HT-29 (cell line): ENCODE data around the gene C3. TPM values are rescaled to one million over a fixed set of nuclear protein-coding genes. Genes with fewer than 3 reads are reported as not detected.

ENCODE experiments used
- total RNA-seq: library from RNA; depleted of rRNA; stranded (reverse); fragments of >200 nt; shearing (Covaris generic); gene quantifications from 2 replicates; pipeline ENCODE4 v1.2.3, GENCODE V29; 2014; rRNA removed

Gene C3
- total RNA-seq, 1 experiment from 2014 or later = 0.64 TPM

Other genes with a start within 250 kb of the C3 start
- gene DENND1C, start 238.9 kb downstream of the C3 start, total RNA-seq = not detected in 2 replicates
- not detected in 2 replicates for gene TUBB4A, start 218.3 kb downstream of the C3 start, total RNA-seq
- 3.0 and 3.1 TPM in 2 replicates for gene TNFSF9, start 189.6 kb downstream of the C3 start, total RNA-seq
- not detected in 2 replicates for gene CD70, start 129.5 kb downstream of the C3 start, total RNA-seq
- gene TNFSF14, start 50.5 kb downstream of the C3 start, total RNA-seq = not detected in 2 replicates
- 43.8 and 74.2 TPM in 2 replicates for gene GPR108, start 16.9 kb upstream of the C3 start, total RNA-seq
- 63.7 and 65.7 TPM in 2 replicates for gene TRIP10, start 19.0 kb upstream of the C3 start, total RNA-seq
- 110 and 119 TPM in 2 replicates for gene SH2D3A, start 46.8 kb upstream of the C3 start, total RNA-seq
- 0.15 and 0.57 TPM in 2 replicates for gene VAV1, start 52.1 kb upstream of the C3 start, total RNA-seq
- gene ADGRE1, start 166.9 kb upstream of the C3 start, total RNA-seq = not detected in 2 replicates